SK-N-DZ (cell line): ENCODE data around the gene XRCC1.
"Not testable (repeated sequence)": the region's sequence is repeated elsewhere in the genome, so short reads cannot be mapped to it uniquely, and the experiment has no call there.

Experiments
- DNase-seq: peaks from one replicate; pipeline ENCODE4 v3.0.0-alpha.2; 2015; ENCODE audit warnings: low spot score

The XRCC1 gene

DNA sequence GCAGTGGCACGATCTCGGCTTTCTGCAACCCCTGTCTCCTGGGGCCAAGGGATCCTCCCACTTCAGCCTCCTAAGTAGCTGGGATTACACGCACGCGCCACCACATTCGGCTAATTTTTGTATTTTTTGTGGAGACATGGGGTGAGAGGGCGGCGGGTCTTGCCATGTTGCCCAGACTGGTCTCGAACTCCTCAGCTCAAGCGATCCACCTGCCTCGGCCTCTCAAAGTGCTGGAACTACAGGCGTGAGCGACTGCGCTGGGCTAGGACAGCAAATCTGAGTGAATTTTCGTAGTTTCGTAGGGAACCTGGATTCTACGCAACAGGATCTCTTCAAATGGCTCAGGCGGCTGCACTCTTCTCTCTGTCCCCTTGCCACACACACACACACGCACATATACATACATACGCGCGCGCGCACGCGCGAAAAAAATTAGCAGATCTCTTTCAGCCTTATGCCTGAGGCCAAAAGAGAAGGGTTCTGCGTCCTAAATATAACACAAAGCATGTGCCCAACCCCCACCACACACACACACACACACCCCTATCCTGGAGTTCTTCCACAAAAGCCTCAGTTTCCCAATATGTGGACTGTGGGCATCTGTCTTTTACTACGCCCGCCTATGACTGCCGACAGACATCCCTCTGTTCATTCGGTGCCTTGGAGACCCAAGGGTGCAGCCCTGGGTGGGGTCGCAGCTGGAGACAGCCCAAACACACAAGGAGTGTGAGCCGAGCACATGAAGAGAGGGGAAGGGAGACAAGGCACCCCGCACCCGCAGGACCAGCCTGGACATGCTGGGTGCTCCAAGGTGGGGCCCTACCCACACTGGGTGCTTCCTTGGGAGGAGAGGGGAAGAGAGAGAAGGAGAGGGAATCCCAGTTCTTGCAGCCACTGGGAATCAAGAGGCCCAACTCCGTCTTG is 890 bp upstream of the XRCC1 start:
- peak; percentile 12 for DNase-seq

- DNase-seq: no peak
Observed at GRCh38 chr19:43574424-43575155, 737 bp downstream of the XRCC1 start.

GRCh38 chr19:43572171-43572588 is 3.1 kb downstream of the XRCC1 start:
- no peak for DNase-seq

DNA sequence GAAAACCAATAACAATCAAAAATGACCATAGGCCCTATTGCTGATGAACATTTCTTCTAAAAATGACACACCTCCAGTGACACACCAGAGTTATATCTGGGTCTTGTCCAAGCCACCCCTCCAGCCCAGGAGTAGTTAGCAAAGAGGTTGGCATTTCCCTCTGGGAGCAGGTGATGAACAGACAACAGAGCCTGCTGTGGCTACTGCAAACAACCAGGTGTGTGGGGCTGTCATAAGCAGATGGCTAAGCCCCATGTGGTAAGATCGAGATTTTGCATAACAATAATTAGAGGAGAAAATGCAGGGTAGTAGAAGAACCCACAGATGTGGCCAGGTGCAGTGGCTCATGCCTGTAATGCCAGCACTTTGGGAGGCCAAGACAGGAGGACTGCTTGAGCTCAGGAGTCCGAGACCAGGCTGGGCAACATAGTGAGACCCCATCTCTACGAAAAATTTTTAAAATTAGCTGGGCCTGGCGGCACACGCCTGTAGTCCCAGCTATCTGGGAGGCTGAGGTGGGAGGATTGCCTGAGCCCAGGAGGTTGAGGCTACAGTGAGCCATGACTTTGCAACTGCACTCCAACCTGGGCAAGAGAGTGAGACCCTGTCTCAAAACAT is 5.0 kb downstream of the XRCC1 start:
- DNase-seq: no peak

- no peak for DNase-seq
Observed at GRCh38 chr19:43569657-43570056, 5.7 kb downstream of the XRCC1 start.

- peak; percentile 15 for DNase-seq
Observed at GRCh38 chr19:43564800-43565199, 10.5 kb downstream of the XRCC1 start.

GRCh38 chr19:43563816-43564457 is 11.4 kb downstream of the XRCC1 start:
- DNase-seq: no peak

DNA sequence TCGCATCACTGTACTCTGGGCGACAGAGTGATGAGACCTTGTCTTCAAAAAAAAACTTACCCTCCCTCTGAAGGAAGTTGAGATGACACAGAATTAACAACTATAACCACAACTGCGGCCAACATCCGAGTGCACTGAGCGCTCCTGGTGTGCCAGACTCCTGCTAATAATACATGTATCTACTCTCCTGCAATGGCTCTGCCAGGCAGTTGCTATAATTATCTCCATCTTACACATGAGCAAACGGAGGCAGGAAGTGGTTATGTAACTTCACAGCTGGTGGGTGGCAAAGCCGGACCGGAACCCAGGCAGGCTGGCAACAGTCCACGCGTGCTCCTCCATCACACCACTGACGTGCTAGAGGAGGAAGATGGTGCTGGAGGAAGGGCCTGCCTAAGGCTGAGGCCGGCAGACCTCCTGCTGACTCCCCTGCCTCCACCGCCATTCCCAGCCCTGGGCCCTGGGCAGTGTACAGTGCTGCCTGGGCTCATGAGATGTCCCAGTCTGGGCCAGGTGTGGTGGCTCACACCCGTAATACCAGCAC is 12.6 kb downstream of the XRCC1 start:
- DNase-seq: no peak

DNA sequence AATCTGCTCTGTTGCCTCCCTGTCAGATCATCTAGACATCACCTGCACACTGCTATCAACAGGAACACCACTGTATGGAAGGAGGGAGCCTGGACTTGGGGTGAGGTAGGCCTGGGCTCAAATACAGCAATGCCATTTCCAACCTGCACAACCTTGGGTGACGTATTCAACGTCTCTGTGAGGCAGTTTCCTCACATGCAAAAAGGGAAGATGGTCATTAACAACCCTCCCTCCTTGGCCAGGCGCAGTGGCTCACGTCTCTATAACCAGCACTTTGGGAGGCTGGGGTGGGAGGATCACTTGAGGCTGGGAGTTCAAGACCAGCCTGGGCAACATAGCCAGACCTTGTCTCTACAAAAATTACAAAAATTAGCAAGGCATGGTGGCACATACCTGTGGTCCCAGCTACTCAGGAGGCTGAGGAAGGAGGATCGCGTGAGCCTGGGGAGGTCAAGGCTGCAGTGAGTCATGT is 13.1 kb downstream of the XRCC1 start:
- no peak for DNase-seq

DNA sequence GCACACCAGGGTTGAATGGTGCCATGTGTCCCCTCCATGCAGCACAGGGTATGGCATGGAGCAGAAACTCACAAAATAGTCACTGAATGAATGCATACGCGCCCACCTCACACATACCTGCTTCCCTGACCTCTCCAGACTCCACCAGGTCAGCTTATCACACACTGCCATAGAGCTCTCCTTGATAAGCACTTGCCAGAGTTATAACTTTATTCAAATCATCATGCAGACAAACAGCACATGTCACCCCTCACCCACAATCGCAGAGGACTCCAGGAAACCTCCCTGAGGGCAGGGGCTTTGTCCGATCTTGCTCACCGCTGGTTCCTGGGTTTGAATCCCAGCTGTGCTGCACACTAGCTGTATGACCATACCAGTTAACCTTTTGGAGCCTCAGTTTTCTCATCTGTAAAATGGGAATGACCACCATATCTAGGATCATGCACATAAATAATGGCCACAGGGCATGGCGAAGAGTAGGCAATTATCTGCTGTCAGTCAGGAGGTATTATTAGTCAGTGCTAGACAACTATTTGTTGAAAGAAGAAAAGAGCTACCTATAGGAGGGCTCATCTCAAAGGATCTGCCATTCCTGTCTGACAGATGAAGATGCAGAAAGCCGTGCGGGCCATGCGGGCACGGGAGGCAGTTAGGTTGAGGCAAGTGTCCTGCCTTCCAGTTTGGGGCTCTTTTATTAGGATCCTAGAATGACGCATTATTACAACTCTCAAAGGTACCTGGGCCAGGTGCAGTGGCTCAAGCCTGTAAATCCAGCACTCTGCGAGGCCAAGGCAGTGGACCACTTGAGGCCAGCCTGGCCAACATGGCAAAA is 14.0 kb downstream of the XRCC1 start:
- DNase-seq: no peak

GRCh38 chr19:43560687-43561086 is 14.6 kb downstream of the XRCC1 start:
- DNase-seq: no peak

- DNase-seq: peak; percentile 47
Observed at GRCh38 chr19:43555185-43555770, 20.0 kb downstream of the XRCC1 start.

- DNase-seq: no peak
Observed at GRCh38 chr19:43554317-43554895, 20.9 kb downstream of the XRCC1 start.

GRCh38 chr19:43553656-43554055 is 21.7 kb downstream of the XRCC1 start:
- no peak for DNase-seq

DNA sequence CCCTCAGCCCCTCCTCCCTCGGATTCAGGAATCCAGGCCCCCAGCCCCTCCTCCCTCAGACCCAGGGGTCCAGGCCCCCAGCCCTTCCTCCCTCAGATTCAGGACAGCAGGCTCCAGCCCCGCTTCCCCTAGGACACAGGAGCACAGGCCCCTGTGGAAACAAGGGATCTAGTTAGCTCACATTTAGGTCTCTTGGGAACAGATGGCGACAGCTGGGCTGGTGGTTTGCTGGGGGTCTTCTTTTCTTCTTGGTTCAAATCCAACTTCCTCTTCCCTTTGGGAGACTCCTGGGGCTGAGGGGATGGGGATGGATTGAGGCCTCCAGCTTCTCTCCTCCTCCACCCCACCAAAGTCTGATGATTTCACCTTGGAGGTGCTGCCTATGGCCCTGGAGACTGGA is 22.7 kb downstream of the XRCC1 start:
- no peak for DNase-seq

DNA sequence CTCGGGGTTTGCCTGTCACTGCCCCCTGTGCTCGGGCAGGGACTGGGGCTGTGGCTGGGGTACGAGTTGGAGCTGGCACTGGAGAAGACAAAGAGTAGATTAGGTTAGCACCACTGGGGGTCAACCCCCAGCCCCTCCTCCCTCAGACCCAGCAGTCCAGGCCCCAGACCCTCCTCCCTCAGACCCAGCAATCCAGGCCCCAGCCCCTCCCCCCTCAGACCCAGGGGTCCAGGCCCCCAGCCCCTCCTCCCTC is 23.2 kb downstream of the XRCC1 start:
- DNase-seq: no peak

DNA sequence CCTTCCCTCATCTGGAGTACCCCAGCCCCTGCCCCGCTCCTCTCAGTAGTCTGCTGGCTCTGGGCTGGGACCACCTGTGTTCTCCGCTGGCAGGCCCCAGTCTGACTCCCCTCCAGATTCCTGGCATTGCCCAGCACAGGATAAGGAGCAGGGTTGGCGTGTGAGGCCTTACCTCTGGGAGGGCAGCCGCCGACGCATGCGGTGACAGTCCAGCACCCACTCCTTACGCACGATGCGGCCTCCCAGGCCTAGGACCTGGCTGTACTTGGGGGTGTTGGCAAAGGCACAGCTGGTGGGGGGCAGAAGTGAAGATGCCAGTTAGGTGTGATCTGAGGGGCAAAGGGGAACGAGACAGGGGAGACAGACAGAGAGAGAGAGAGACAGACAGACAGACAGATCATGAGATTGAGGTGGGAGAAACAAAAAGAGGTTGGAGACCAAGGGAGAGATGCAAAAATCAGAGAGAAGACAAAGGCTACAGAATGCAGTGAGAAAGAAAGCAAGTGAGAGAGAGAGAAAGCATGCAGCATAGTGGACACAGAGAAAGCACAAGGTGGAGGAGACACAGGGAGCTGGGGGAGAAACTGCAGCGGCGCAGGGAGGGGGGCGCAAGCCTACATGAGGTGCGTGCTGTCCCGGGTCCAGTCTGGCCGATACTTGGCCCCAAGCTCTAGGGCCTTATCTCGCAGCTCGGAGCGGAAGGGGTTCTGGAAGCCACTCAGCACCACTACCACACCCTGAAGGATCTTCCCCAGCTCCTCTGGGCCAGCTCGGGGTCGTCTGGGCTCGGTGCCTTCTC is 23.7 kb downstream of the XRCC1 start:
- DNase-seq: no peak

GRCh38 chr19:43548706-43549105 is 26.6 kb downstream of the XRCC1 start:
- no peak for DNase-seq

- not testable (repeated sequence) for DNase-seq
Observed at GRCh38 chr19:43547926-43548325, 27.4 kb downstream of the XRCC1 start.
